ENCODE data around the gene HTT. TPM values are rescaled to one million over a fixed set of nuclear protein-coding genes. Genes with fewer than 3 reads are reported as not detected.

HTT gene
- total RNA-seq, 1 experiment from 2014 or later, result 37.4 TPM

DNA sequence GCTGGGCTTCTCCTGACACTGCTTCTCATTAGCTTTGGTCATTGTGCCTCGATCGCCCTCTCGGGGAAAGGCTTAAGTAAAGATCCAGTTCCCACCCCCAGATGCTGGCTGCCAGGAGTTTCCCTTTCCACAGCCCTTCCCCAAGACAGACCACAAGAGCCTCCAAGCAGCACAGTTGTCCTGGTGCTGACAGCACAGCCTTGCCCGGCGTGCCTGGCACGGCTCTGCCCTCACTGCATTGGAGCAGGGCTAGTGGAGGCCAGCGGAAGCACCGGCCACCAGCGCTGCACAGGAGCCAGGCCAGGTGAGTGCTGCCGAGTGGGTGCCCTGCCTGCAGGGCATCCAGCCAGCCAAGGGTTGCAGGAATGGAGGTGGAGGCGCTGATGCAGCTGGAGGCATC lies 164.8 kb downstream of the HTT start:
- intact Hi-C loops (cut with micrococcal nuclease), result no loop called here
- no peaks in the 10 kb centered on the region for H3K36me3 ChIP-seq (ENCODE audit: control insufficient read depth in 1 of 2, insufficient read depth in 2 of 2, low read length in 2 of 2)
- H3K4me2 ChIP-seq (ENCODE audit: low read length), result no peak overlapping the region

More for the DNA sequence above, 164.8 kb downstream of the HTT start:
- ATAC-seq, result no peak
- TF ChIP-seq, protein P1, sequence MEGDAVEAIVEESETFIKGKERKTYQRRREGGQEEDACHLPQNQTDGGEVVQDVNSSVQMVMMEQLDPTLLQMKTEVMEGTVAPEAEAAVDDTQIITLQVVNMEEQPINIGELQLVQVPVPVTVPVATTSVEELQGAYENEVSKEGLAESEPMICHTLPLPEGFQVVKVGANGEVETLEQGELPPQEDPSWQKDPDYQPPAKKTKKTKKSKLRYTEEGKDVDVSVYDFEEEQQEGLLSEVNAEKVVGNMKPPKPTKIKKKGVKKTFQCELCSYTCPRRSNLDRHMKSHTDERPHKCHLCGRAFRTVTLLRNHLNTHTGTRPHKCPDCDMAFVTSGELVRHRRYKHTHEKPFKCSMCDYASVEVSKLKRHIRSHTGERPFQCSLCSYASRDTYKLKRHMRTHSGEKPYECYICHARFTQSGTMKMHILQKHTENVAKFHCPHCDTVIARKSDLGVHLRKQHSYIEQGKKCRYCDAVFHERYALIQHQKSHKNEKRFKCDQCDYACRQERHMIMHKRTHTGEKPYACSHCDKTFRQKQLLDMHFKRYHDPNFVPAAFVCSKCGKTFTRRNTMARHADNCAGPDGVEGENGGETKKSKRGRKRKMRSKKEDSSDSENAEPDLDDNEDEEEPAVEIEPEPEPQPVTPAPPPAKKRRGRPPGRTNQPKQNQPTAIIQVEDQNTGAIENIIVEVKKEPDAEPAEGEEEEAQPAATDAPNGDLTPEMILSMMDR (IDR thresholded peaks at IDR 0.05 in 2 of 3, conservative IDR thresholded peaks at IDR 0.05 in 1 of 3; ENCODE audit: borderline replicate concordance in 1 of 3, insufficient read depth in 1 of 3, low read depth in 2 of 3, low read length in 2 of 3), result no peak
- no peak for TF ChIP-seq JUND (IDR thresholded peaks at IDR 0.05)
- TF ChIP-seq ELF1 (IDR thresholded peaks at IDR 0.05; ENCODE audit: borderline replicate concordance, low read depth), result no peak
- TF ChIP-seq ZNF274 (IDR thresholded peaks at IDR 0.05; ENCODE audit: low read depth, low read length), result no peak
- no peak for TF ChIP-seq SP1 (IDR thresholded peaks at IDR 0.05; ENCODE audit: low read depth)
- TF ChIP-seq POLR2A (IDR thresholded peaks at IDR 0.05; ENCODE audit: borderline replicate concordance, extremely low read depth, insufficient read depth, insufficient read length), result no peak
- TF ChIP-seq POLR2AphosphoS5 (IDR thresholded peaks at IDR 0.05; ENCODE audit: low read depth, low read length), result no peak
- TF ChIP-seq YY1 (IDR thresholded peaks at IDR 0.05; ENCODE audit: extremely low read depth, insufficient replicate concordance, low read depth, low read length), result no peak
- Histone ChIP-seq H3K4me3 (replicated peaks in 1 of 2; ENCODE audit: low read depth in 1 of 2, low read length in 2 of 2) (no peak overlapping the region), H3K27ac (ENCODE audit: low read depth, low read length) (no peak overlapping the region), H2AFZ (ENCODE audit: low read depth, low read length, poor library complexity, severe bottlenecking) (no peak overlapping the region), H3K4me1 (ENCODE audit: control insufficient read depth in 1 of 2, insufficient read depth in 2 of 2, low read length in 2 of 2) (no peaks in the 10 kb centered on the region), H3K27me3 (ENCODE audit: insufficient read depth, low read length) (no peaks in the 10 kb centered on the region), H3K79me2 (ENCODE audit: insufficient read depth, low read length) (no peaks in the 10 kb centered on the region), H3K9me2 (ENCODE audit: insufficient read depth) (no peaks in the 10 kb centered on the region), H4K20me1 (ENCODE audit: insufficient read depth) (no peaks in the 10 kb centered on the region), H3K9ac (ENCODE audit: low read length) (no peak overlapping the region), H3K9me3 (ENCODE audit: control insufficient read depth in 1 of 2, insufficient read depth in 1 of 2, low read depth in 1 of 2, low read length in 2 of 2) (no peaks in the 10 kb centered on the region)
- POLR2A ChIA-PET, result no interaction called here
- no TSS peak for BruUV-seq (replicated peaks)
- RAD21 ChIA-PET (ENCODE audit: low non-redundant PET in 1 of 2, low total read pairs in 2 of 2, uncharacterized antibody in 2 of 2, unreplicated experiment in 2 of 2), result no interaction called here
- DNase-seq (ENCODE audit: low read depth, low spot score), result no peak
- CTCF ChIA-PET, result no interaction called here
